IMR-90 (cell line): ENCODE results near the gene ZC2HC1C. TPM values are rescaled to one million over a fixed set of nuclear protein-coding genes. Genes with fewer than 3 reads are reported as not detected.

ENCODE experiments used
- ATAC-seq: fragments of 200-7000 bp; cut with Tn5 transposase; 2 replicates; pipeline ENCODE4 v1.9.1; 2020; ENCODE audit warnings: low read depth, mild to moderate bottlenecking, moderate library complexity
- BruUV-seq: library from RNA; stranded (reverse); fragments of 400-500 nt; replicated peaks from 2 replicates; lab custom pipeline; 2021; lab: Mats Ljungman, UMichigan
- CTCF ChIA-PET: fragments of 300-600 bp; formaldehyde crosslinking; extraction: SDS; loops from one replicate; lab custom pipeline; 2021; ENCODE audit warnings: antibody characterized with exemption; lab: Yijun Ruan, JAX
- POLR2A ChIA-PET: fragments of 300-600 bp; sonication (Branson Sonifier 250); formaldehyde crosslinking; loops from one replicate; lab custom pipeline; 2022; ENCODE audit warnings: antibody characterized with exemption; ENCODE audit not compliant: unreplicated experiment; lab: Charles Lee
- DNase-seq: peaks from one replicate; pipeline ENCODE4 v3.0.0; 2013
- H2AFZ ChIP-seq: replicated peaks from 2 replicates; pipeline ENCODE3; 2013; ENCODE audit warnings: low read length, mild to moderate bottlenecking; ENCODE audit not compliant: poor library complexity
- H2AK5ac ChIP-seq: 2 replicates; pipeline ENCODE4 v1.6.1; 2013; ENCODE audit warnings: low read depth, low read length, inconsistent platforms
- H2AK9ac ChIP-seq: replicated peaks from 2 replicates; pipeline ENCODE3; 2013; ENCODE audit warnings: mild to moderate bottlenecking, low read depth, low read length, moderate library complexity; ENCODE audit not compliant: poor library complexity
- H2BK120ac ChIP-seq: 2 replicates; pipeline ENCODE4 v1.6.1; 2013; ENCODE audit warnings: low read depth, low read length, inconsistent platforms
- H2BK15ac ChIP-seq: 3 replicates; pipeline ENCODE4 v1.6.1; 2013; ENCODE audit warnings: low read depth, low read length, inconsistent platforms
- H2BK20ac ChIP-seq: 2 replicates; pipeline ENCODE4 v1.6.1; 2013; ENCODE audit warnings: low read depth, mild to moderate bottlenecking, inconsistent platforms, low read length, moderate library complexity
- H2BK5ac ChIP-seq: 2 replicates; pipeline ENCODE4 v1.6.1; 2013; ENCODE audit warnings: mild to moderate bottlenecking, low read depth, low read length, inconsistent platforms; ENCODE audit not compliant: poor library complexity, severe bottlenecking
- H3K14ac ChIP-seq: replicated peaks from 2 replicates; pipeline ENCODE4 v1.6.1; 2013; ENCODE audit warnings: low read depth, low read length, inconsistent platforms
- H3K18ac ChIP-seq: 2 replicates; pipeline ENCODE4 v1.6.1; 2013; ENCODE audit warnings: low read depth, low read length, control low read depth
- H3K23ac ChIP-seq: 2 replicates; pipeline ENCODE4 v1.6.1; 2013; ENCODE audit warnings: low read depth, low read length, inconsistent platforms
- H3K27ac ChIP-seq: 2 replicates; pipeline ENCODE4 v1.5.1; 2013; ENCODE audit warnings: mild to moderate bottlenecking, control low read depth, low read length; ENCODE audit not compliant: insufficient read depth
- H3K27me3 ChIP-seq: 2 replicates; pipeline ENCODE4 v1.6.1; 2013; ENCODE audit warnings: low read length; ENCODE audit not compliant: control insufficient read depth, insufficient read depth
- H3K36me3 ChIP-seq: 2 replicates; pipeline ENCODE4 v1.6.1; 2013; ENCODE audit warnings: low read length, mixed read lengths; ENCODE audit not compliant: control insufficient read depth, insufficient read depth
- H3K4ac ChIP-seq: 2 replicates; pipeline ENCODE4 v1.6.1; 2013; ENCODE audit warnings: low read depth, low read length, inconsistent platforms
- H3K4me1 ChIP-seq: 2 replicates; pipeline ENCODE4 v1.6.1; 2013; ENCODE audit warnings: low read length, mixed read lengths; ENCODE audit not compliant: control insufficient read depth, insufficient read depth
- H3K4me2 ChIP-seq: 2 replicates; pipeline ENCODE4 v1.6.1; 2013; ENCODE audit warnings: low read depth, mild to moderate bottlenecking, control low read depth, low read length, moderate library complexity
- H3K4me3 ChIP-seq: 2 replicates; pipeline ENCODE4 v1.5.1; 2013; ENCODE audit warnings: low read depth, mild to moderate bottlenecking, control low read depth, low read length, moderate library complexity; ENCODE audit not compliant: insufficient read depth
- H3K56ac ChIP-seq: 2 replicates; pipeline ENCODE4 v1.6.1; 2013; ENCODE audit warnings: low read length, inconsistent platforms; ENCODE audit not compliant: insufficient read depth; ENCODE audit errors: extremely low read depth
- H3K79me1 ChIP-seq, 2 experiments: 2 replicates each; pipeline ENCODE4 v1.6.1; 2013; ENCODE audit warnings: low read length in 2 of 2, inconsistent platforms in 1 of 2, low read depth in 1 of 2
- H3K9ac ChIP-seq: 2 replicates; pipeline ENCODE4 v1.6.1; 2013; ENCODE audit warnings: low read depth, low read length, control low read depth
- H3K9me1 ChIP-seq: 2 replicates; pipeline ENCODE4 v1.6.1; 2013; ENCODE audit warnings: low read length, inconsistent platforms; ENCODE audit not compliant: insufficient read depth
- H3K9me3 ChIP-seq: 2 replicates; pipeline ENCODE4 v1.6.1; 2013; ENCODE audit warnings: low read length; ENCODE audit not compliant: control insufficient read depth, insufficient read depth
- H4K20me1 ChIP-seq: 2 replicates; pipeline ENCODE4 v1.6.1; 2013; ENCODE audit warnings: low read length, inconsistent platforms; ENCODE audit not compliant: insufficient read depth
- H4K5ac ChIP-seq: 2 replicates; pipeline ENCODE4 v1.6.1; 2013; ENCODE audit warnings: mild to moderate bottlenecking, low read depth, low read length, control low read depth
- H4K8ac ChIP-seq, 2 experiments: 2 replicates each; pipeline ENCODE4 v1.6.1; 2013; ENCODE audit warnings: low read depth in 2 of 2, low read length in 2 of 2, control low read depth in 1 of 2, inconsistent platforms in 1 of 2
- H4K91ac ChIP-seq: 2 replicates; pipeline ENCODE4 v1.6.1; 2013; ENCODE audit warnings: low read depth, low read length, inconsistent platforms; ENCODE audit not compliant: insufficient read depth
- CEBPB ChIP-seq: IDR thresholded peaks from 2 replicates; pipeline ENCODE4 v1.6.1; 2012; ENCODE audit warnings: low read depth, low read length, improper control_type of control experiment
- CHD1 ChIP-seq: IDR thresholded peaks from 2 replicates; pipeline ENCODE4 v1.6.1; 2012; ENCODE audit warnings: low read depth, low read length, improper control_type of control experiment
- WGBS, 2 experiments: methylation state at CpG; one replicate each; pipeline versions ENCODE4 v1.1.5 to v1.1.7; 2013; ENCODE audit warnings: missing lambda C conversion rate in 2 of 2; ENCODE audit not compliant: insufficient read length in 1 of 2; ENCODE audit errors: extremely low coverage in 2 of 2; 5-methylcytosine and 5-hydroxymethylcytosine counted together
- dilution Hi-C: fragments of 300-500 bp; cut with HindIII; formaldehyde crosslinking; loops from one replicate; pipeline ENCODE4 v1.14.3; 2018; ENCODE audit warnings: low sequenced_read_pairs; ENCODE audit not compliant: unreplicated experiment
- in situ Hi-C: fragments of 300-500 bp; cut with MboI; formaldehyde crosslinking; loops from 3 replicates; pipeline ENCODE4 v1.14.3; 2019; ENCODE audit warnings: low sequenced_read_pairs, inconsistent platforms, mixed read lengths
- intact Hi-C: fragments of 100-400 bp; cut with micrococcal nuclease; formaldehyde crosslinking; loops from 2 replicates; pipeline ENCODE4 v1.10.0; 2022
- polyA plus RNA-seq, 3 experiments: library from polyadenylated mRNA; depleted of rRNA; stranded (reverse); fragments of >200 nt; gene quantifications; 2 replicates each; pipeline ENCODE4 v1.2.3, GENCODE V29; 2012; ENCODE audit warnings: low replicate concordance in 1 of 3
- total RNA-seq: library from RNA; depleted of rRNA; stranded (reverse); fragments of >200 nt; gene quantifications from 2 replicates; pipeline ENCODE4 v1.2.3, GENCODE V29; 2012

ZC2HC1C gene
- total and polyA plus RNA-seq, 2 of the 4 experiments (the other 2 are of a cell fraction), result 0.15 to 0.54 TPM

GRCh38 chr14:75049731-75050201 is 19.7 kb upstream of the ZC2HC1C start:
- Histone ChIP-seq H4K8ac (no peak overlapping the region), H4K5ac (no peak overlapping the region), H3K9me3 (no peaks in the 10 kb centered on the region), H3K4me2 (peak overlapping the region; percentile 24; the same call in 1 of the 2 replicates), H3K56ac (no peak overlapping the region), H2BK120ac (no peak overlapping the region), H3K9ac (no peak overlapping the region), H3K79me1 (peaks cover 8 to 32% of the 10 kb centered on the region in 2 experiments; a peak in 3 of 4 replicates), H3K9me1 (peaks cover 6% of the 10 kb centered on the region), H3K14ac (peak overlapping the region; percentile 29; the same call in 1 of the 2 replicates), H3K36me3 (no peaks in the 10 kb centered on the region), H2BK5ac (no peak overlapping the region), H2AK9ac (no peak overlapping the region), H2BK15ac (no peak overlapping the region), H4K20me1 (no peaks in the 10 kb centered on the region), H3K18ac (peak overlapping the region; percentile 79; the same call in 1 of the 2 replicates), H2AK5ac (no peak overlapping the region), H3K4me1 (peaks cover 11% of the 10 kb centered on the region), H3K4ac (no peak overlapping the region), H2AFZ (no peak overlapping the region), H3K4me3 (no peak overlapping the region), H4K91ac (no peak overlapping the region), H2BK20ac (no peak overlapping the region), H3K23ac (no peak overlapping the region; the same call in 1 of the 2 replicates), H3K27me3 (no peaks in the 10 kb centered on the region), H3K27ac (no peak overlapping the region; the same call in 1 of the 2 replicates)
- ATAC-seq (no peak), DNase-seq (no peak)
- ChIA-PET POLR2A (no interaction called here), CTCF (no interaction called here)
- intact Hi-C loops (no loop called here), in situ Hi-C loops (no loop called here), dilution Hi-C loops (no loop called here)
- no TSS peak for BruUV-seq
- WGBS, 2 experiments, result 100% methylated on average over 1 of the region's 3 CpGs; no CpG with 5 or more reads in 1 of the 2 experiments
- TF ChIP-seq CEBPB, result peak; percentile 54
- TF ChIP-seq CHD1, result no peak
